Heart left ventricle (tissue), 13 donors: ENCODE measurements around the gene S100A7.

Experiments used
- POLR2A ChIP-seq, 2 donors: fragments of 450-650 bp; IDR thresholded peaks; one replicate each; pipeline ENCODE4 v1.6.1; 2017; ENCODE audit warnings: antibody characterized with exemption in 2 of 2, mild to moderate bottlenecking in 2 of 2, moderate library complexity in 2 of 2
- TF ChIP-seq, protein P1 (sequence below), 12 donors: fragments of 200-600 bp; sonication (generic) in 4 of 12; IDR thresholded peaks; one replicate each; pipeline versions ENCODE4 v1.5.0 to v1.8.0; 2018 to 2022; ENCODE audit warnings: antibody characterized with exemption in 12 of 12, mild to moderate bottlenecking in 5 of 12
- donor health status: ischemic (EF 13 %, LVEDD 7.1; RV severe dilation, severe dysfunction).
- donor health status: DM: no; HTN: yes; CAD: no.
- donor health status: DM: no; HTN: no; CAD: no.
- donor health status: ischemic (EF 25% LVEDD 6.9; RV normal size, moderate dysfunction).
- donor health status: ischemic (EF 25% LVEDD 5.7; RV mildly dilated, moderate dysfunction).
- donor health status: ischemic (EF 35%, LVEDD 5.7; RV mildly dilated, moderate dysfunction).
- donor health status: nonischemic (EF 11% LVEDD 7.7; RV severe dilation, severe dysfunction).
- donor health status: DM: yes; HTN: yes; CAD: no.
- donor health status: PGD.
- donor health status: ischemic (EF 29% LVEDD 5.4; RV normal size, mild dysfunction).
- donor health status: nonischemic (EF 23%, LVEDD 6.1; RV moderate dilation, normal function).

DNA sequence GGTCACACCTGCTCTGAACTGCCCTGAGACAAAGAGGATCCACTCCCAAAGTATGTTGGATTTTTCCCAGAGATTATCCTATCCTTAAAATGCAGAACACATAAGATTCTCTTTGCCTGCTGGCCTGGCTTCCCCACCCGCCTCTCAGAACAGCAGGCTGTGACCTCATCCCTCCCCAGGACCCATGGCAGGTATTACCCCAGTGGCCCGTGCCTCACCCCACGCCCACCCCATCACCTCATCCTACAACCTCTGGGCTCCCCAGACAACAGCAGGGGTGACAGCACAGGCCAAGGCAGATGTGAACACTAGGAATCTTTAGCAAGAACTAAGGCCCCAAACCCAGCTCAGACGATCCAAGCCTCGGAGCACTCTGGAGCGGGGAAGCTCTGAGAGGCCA is 35.1 kb upstream of the S100A7 start:
- TF ChIP-seq, protein P1, sequence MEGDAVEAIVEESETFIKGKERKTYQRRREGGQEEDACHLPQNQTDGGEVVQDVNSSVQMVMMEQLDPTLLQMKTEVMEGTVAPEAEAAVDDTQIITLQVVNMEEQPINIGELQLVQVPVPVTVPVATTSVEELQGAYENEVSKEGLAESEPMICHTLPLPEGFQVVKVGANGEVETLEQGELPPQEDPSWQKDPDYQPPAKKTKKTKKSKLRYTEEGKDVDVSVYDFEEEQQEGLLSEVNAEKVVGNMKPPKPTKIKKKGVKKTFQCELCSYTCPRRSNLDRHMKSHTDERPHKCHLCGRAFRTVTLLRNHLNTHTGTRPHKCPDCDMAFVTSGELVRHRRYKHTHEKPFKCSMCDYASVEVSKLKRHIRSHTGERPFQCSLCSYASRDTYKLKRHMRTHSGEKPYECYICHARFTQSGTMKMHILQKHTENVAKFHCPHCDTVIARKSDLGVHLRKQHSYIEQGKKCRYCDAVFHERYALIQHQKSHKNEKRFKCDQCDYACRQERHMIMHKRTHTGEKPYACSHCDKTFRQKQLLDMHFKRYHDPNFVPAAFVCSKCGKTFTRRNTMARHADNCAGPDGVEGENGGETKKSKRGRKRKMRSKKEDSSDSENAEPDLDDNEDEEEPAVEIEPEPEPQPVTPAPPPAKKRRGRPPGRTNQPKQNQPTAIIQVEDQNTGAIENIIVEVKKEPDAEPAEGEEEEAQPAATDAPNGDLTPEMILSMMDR (IDR thresholded peaks at IDR 0.05) = no peak
- no peak for TF ChIP-seq POLR2A (IDR thresholded peaks at IDR 0.05)
